ENCODE data around the gene ERICH4. TPM values are rescaled to one million over a fixed set of nuclear protein-coding genes. Genes with fewer than 3 reads are reported as not detected.

The ERICH4 gene
- total RNA-seq, 1 experiment from 2014 or later: not detected

DNA sequence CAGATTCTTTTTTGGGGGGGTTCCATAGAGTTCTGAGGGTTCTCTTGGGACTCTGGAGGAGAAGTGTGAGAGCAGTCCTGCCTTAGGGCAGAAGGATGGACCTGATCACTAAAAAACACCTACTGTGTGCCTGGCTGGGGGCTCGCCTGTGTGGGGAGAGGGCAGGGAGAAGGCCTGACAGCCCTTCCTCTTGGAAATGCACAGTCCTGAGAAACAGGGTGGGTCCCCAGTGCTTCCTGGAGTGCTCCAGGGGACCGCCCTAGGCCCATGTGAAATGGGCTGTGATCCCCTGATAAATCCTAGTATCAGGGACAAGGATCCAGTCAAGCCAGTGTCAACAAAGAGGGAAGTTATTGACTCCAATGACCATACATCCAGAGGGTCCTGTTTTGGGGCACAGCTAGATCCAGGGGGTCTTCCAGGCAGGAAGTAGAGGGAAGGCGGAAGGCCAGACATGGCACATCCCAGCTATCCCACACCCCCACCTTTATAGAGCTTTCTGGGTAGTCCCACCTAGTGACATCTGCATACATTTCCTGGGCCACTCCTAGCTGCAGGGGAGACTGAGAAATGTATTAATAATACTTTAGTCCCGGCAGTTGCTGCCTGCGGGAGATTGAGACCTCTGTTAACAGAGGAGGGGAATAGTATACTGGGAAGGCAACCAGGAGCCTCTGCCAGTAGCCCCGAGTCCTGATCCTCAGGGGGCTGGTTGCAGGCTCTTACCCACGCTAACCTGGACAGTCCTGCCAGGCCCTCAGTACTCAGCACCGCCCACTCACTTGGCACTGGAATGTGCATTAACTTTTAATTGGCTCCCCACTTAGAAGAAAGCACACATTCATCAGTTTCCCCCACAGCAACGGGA lies 31.6 kb upstream of the ERICH4 start:
- no peak for DNase-seq (ENCODE audit: low read depth, low spot score)
- in situ Hi-C loops (cut with HindIII; ENCODE audit: low pct_unique_long_range_greater_than_20kb, low sequenced_read_pairs): no loop called here

DNA sequence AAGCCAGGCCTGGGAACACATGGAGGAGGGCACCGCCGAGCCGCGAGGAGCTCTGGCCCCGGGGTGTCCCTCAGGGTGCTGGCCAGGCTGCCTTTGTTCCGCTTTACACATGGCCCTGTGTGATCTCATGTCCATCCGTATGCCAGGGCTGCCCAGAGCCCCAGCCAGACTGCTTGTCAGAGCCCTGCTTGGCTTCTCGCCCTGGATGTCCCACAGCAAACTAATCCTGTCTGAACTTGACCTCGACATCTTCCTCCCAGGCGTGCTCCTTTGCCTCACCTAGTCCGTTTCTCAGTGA lies 31.0 kb upstream of the ERICH4 start:
- no peak for DNase-seq (ENCODE audit: low read depth, low spot score)
- in situ Hi-C loops (cut with HindIII; ENCODE audit: low pct_unique_long_range_greater_than_20kb, low sequenced_read_pairs): no loop called here

DNA sequence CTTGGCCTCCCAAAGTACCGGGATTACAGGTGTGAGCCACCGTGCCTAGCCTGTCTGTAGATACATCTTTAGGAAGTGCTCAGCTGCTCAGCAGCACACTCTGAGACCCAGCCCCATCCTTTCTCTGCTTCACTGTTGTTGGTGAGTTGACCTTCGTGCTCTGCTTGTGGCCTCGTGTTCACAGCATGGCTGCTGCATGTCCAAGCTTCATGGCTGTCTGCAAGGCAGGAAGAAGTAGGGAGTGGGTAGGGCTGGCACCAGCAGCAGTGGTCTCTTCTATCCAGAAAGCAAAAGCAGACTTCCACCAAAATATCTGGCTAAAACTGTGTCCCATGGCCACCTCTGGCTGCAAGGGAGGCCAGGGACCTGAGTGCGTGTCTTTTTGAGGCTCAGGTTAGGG lies 30.0 kb upstream of the ERICH4 start:
- no peak for DNase-seq (ENCODE audit: low read depth, low spot score)
- in situ Hi-C loops (cut with HindIII; ENCODE audit: low pct_unique_long_range_greater_than_20kb, low sequenced_read_pairs): no loop called here

DNA sequence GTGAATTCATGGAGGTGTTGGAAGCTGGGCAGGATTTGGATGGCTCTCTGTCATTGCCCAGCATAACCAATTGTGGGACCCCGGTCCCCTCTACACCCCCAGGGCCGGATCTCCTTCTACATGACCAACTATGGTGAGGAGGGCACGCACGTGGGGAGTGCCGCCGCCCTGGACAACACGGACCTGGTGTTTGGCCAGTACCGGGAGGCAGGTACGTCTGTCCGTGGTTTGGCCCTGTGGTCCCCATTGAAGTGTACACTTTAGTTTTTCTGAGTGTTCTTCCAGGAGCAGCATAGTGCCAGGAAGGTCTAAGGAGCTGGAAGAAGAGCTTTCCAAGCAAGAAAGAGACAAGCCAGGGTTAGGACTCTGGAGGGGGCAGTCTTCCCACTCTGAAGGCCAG lies 29.0 kb upstream of the ERICH4 start:
- in situ Hi-C loops (cut with HindIII; ENCODE audit: low pct_unique_long_range_greater_than_20kb, low sequenced_read_pairs): no loop called here
- no peak for DNase-seq (ENCODE audit: low read depth, low spot score)

DNA sequence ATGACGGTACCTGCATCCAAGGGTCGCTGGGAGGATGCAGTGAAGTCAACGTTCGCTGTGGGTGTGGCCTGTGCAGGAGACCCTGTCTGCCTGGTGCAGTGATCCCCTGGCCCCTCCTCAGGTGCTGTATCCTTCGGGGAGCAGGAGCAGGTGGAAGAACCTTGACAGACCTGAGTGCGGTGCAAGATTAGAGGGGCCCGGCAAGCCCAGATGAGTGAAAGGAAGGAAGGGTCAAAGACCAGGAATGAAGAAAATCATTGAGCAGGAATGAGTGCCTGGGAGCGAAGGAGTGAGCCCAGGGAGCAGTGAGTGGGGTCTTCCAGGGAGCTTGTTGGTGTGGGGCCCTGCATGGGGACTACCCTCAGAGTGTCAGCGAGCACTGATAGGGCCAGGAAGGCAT lies 28.5 kb upstream of the ERICH4 start:
- in situ Hi-C loops (cut with HindIII; ENCODE audit: low pct_unique_long_range_greater_than_20kb, low sequenced_read_pairs): no loop called here
- DNase-seq (ENCODE audit: low read depth, low spot score): no peak

DNA sequence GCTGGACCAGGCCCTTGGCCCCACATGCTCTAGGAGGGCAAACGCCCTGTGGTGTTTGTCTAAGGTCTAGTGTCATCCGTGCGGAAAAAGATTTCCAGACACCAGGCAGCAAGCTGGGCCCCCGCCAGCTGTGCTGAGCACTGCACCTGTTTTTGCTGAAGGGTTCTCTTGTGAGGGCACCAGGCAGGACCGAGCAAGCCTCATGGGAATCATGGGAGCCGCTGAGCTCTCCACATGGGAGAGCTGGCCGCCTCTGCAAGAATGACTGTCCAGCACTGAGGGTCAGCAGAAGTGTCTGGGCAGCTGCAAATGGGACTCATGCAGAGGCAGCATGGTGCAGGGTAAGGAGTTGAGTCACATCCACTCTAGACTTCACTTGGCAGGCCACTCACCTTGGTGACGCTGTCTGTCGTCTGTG lies 27.8 kb upstream of the ERICH4 start:
- no peak for DNase-seq (ENCODE audit: low read depth, low spot score)

DNA sequence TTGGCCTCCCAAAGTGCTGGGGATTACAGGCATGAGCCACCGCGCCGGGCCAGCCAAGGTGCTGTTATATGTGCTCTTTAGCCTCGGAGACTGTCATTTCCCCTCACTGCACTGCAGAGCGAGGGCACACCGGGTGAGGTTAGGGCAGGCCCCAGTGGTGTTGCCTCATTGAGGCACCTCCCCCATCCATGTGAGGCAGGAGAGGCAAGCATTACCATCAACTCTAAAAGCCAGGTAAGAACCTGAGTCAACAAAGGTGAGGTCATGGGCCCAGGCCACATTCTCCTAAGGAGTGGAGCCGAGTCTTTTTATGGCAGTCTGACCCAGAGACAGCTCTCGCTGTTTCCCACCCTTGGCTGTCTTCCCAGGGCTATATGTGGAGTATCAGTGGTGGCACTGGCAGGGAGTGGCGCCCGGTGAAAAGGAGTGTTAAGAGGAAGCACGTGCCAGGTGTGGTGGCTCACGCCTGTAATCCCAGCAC lies 26.7 kb upstream of the ERICH4 start:
- in situ Hi-C loops (cut with HindIII; ENCODE audit: low pct_unique_long_range_greater_than_20kb, low sequenced_read_pairs): no loop called here
- DNase-seq (ENCODE audit: low read depth, low spot score): no peak

More for the DNA sequence above, 27.8 kb upstream of the ERICH4 start:
- in situ Hi-C loops (cut with HindIII; ENCODE audit: low pct_unique_long_range_greater_than_20kb, low sequenced_read_pairs): no loop called here

DNA sequence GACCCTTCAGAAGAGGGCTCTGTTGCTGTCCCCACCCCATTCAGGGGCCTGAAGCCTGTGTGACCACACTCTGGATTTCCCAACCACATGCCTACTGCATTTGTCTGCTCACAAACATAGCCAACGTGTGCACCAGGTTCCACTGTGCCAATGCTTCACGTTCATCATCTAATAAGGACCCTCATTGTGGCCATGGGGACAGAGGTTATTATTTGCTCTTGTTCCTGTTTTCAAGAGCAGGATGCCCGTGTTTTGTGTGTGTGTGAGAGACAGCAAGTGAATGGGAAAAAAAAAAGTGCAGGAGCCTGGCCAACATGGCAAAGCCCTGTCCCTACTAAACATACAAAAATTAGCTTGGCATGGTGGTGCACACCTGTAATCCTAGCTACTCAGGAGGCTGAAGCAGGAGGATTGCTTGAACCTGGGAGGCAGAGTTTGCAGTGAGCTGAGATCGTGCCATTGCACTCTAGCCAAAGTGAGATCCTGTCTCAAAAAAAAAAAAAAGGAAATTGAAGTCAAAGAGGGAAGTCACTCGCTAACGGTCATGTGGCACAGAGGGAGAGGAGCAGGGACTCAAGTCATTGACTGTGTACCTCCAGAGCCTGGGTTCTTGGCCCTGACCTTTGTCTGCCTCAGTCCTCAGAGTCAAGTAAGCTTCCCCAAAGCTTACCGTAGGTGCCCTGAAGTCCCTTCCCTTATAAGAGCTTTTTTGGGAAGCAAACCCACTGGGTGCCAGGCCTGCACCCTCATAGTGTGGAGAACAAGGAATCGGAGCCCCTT lies 22.7 kb upstream of the ERICH4 start:
- in situ Hi-C loops (cut with HindIII; ENCODE audit: low pct_unique_long_range_greater_than_20kb, low sequenced_read_pairs): no loop called here
- DNase-seq (ENCODE audit: low read depth, low spot score): no peak

DNA sequence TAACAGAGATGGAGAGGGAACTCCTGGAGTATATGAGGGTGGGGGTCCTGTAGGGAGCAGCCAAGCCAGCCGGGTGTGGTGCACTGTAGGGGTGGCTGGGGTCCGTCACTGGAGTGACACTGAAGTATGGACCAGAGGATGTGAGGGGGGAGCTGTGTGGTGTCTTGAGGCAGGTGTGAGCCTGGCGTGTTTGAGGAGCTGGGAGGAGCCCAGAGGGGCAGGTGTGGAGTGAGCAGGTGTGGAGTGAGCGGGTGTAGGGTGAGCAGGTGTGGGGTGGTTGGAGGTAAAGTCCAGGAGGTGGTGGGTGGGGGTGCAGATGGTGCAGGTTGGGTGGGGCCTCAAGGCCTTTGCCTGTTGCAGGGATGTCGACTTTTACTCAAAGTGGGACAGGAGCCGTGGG lies 21.6 kb upstream of the ERICH4 start:
- no peak for DNase-seq (ENCODE audit: low read depth, low spot score)
- in situ Hi-C loops (cut with HindIII; ENCODE audit: low pct_unique_long_range_greater_than_20kb, low sequenced_read_pairs): no loop called here

DNA sequence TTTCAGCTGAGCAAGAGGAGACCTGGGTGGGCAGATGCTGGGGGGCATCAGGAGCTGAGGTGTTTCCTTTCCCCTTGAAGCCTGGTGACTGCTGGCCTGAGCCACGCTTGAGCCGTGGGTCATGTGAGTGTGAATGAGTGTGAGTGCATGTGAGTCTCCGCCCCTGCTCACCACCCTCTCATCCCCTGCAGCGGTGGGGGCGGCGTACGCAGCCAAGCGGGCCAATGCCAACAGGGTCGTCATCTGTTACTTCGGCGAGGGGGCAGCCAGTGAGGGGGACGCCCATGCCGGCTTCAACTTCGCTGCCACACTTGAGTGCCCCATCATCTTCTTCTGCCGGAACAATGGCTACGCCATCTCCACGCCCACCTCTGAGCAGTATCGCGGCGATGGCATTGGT lies 21.0 kb upstream of the ERICH4 start:
- in situ Hi-C loops (cut with HindIII; ENCODE audit: low pct_unique_long_range_greater_than_20kb, low sequenced_read_pairs): no loop called here
- DNase-seq (ENCODE audit: low read depth, low spot score): no peak

DNA sequence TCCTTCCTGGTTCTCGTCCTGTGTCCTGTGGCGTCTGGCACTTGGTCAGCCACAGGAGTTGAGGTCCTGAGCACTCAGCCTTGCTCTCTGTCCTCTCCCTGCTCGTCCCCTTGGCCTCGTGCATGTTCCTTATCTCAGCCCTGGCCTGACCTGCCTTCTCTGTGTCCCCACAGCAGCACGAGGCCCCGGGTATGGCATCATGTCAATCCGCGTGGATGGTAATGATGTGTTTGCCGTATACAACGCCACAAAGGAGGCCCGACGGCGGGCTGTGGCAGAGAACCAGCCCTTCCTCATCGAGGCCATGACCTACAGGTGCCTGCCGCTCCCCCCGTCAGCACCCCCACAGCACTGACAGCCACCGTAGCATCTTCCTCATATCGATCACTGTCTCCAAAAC lies 20.5 kb upstream of the ERICH4 start:
- in situ Hi-C loops (cut with HindIII; ENCODE audit: low pct_unique_long_range_greater_than_20kb, low sequenced_read_pairs): no loop called here
- DNase-seq (ENCODE audit: low read depth, low spot score): no peak

DNA sequence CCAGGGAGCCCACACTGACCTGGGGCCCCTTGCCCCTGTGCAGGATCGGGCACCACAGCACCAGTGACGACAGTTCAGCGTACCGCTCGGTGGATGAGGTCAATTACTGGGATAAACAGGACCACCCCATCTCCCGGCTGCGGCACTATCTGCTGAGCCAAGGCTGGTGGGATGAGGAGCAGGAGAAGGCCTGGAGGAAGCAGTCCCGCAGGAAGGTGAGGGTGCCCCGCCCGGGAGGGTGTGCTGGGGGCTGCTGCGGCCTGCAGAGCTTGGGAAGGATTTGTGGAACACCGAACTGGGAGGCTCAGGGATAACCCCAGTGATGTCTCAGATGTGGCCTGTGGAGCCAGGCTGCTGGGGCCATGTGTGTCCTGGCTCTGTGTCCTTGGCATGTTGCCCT lies 20.0 kb upstream of the ERICH4 start:
- no peak for DNase-seq (ENCODE audit: low read depth, low spot score)
- in situ Hi-C loops (cut with HindIII; ENCODE audit: low pct_unique_long_range_greater_than_20kb, low sequenced_read_pairs): no loop called here

DNA sequence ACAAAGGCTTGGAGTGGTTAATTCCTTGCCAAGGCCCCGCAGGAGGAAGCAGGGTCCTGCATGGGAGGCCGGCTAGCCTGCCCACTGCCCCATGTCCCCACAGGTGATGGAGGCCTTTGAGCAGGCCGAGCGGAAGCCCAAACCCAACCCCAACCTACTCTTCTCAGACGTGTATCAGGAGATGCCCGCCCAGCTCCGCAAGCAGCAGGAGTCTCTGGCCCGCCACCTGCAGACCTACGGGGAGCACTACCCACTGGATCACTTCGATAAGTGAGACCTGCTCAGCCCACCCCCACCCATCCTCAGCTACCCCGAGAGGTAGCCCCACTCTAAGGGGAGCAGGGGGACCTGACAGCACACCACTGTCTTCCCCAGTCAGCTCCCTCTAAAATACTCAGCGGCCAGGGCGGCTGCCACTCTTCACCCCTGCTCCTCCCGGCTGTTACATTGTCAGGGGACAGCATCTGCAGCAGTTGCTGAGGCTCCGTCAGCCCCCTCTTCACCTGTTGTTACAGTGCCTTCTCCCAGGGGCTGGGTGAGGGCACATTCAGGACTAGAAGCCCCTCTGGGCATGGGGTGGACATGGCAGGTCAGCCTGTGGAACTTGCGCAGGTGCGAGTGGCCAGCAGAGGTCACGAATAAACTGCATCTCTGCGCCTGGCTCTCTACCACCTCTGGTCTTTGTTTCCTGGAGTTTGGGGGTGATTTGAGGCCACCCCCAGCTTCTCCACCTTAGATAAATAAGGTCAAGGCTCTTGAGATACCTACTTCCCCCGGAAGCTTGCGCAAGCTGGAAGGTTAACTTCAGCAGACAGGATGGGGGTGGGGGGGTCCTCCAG lies 18.4 kb upstream of the ERICH4 start:
- DNase-seq (ENCODE audit: low read depth, low spot score): no peak
- in situ Hi-C loops (cut with HindIII; ENCODE audit: low pct_unique_long_range_greater_than_20kb, low sequenced_read_pairs): no loop called here

DNA sequence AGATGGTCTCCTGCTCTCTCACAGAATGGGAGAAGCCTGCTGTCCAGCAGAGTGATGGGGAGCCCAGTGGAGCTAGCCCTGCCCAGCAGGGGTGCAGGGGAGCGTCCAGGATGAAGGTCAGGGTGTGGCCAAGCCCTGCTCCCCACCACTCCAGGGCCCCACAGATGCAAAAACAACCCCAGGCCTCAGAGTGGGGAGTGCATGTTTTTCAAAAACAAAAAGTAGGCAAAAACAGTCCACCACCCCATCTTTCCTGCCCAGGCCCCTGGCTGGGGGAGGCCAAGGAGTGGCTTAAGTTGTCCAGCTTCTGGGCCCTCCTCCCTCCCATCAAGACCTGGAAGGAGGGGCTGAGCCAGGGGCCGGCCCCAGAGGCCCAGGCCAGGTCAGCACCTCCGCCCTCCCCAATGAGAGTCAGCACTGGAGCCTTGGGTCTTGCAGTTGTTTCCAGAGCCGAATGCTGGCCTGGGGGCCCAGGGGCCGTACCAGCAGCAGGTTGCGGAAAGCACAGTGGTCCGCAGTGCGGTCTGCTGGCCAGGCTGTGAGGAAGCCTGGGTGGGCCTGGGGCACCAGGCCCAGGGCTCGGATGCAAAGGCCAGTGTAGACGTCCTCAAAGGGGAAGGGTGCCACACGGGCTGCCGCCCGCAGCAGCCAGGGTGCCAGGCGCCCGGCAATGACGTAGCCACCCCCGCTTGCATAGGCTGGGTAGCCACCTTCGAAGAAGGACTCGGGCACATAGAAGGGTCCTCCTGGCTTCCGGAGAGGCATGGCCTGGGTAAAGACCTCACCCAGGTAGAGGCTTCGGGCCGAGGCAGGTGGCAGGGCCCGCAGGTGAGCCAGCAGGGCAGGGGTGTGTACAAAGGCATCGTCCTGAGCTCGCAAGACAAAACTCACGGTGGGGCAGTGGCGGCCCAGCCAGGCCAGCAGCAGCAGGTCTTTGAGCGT lies 17.5 kb upstream of the ERICH4 start:
- in situ Hi-C loops (cut with HindIII; ENCODE audit: low pct_unique_long_range_greater_than_20kb, low sequenced_read_pairs): no loop called here
- DNase-seq (ENCODE audit: low read depth, low spot score): no peak

DNA sequence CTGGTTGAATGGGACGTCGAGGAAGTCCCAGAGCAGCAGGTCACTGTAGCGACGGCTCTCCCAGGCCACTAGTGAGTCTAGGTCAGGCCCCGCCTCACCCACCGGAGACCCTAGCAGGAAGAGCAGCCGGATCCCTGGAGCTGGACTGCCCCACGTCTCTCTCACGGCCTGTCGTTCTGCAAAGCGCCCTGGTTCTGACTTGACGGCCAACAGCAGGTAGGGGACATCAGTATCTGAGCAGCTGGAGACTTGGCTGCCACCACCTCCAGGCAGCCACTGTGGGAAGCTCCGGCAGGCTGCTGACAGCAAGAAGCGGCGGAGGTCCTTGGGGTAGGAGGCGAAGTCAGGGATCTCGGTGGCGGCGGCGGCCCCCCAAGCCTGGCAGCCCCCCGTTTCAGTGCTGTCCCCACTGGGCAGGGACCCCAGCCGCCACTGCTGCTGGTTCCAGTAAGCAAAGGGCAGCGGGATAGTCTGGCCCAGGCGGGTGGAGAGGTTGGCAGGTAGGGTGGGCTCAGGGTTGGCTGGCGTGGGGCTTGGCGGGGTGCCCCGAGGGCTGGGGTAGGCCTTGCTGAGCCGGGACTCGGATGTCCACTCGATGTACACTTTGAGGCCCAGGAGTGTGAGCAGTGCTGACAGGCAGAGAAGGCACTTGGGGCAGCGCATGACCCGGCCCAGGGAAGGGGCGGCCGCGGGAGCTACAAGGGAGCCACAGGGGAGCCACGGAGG lies 16.7 kb upstream of the ERICH4 start:
- DNase-seq (ENCODE audit: low read depth, low spot score): no peak
- in situ Hi-C loops (cut with HindIII; ENCODE audit: low pct_unique_long_range_greater_than_20kb, low sequenced_read_pairs): no loop called here

DNA sequence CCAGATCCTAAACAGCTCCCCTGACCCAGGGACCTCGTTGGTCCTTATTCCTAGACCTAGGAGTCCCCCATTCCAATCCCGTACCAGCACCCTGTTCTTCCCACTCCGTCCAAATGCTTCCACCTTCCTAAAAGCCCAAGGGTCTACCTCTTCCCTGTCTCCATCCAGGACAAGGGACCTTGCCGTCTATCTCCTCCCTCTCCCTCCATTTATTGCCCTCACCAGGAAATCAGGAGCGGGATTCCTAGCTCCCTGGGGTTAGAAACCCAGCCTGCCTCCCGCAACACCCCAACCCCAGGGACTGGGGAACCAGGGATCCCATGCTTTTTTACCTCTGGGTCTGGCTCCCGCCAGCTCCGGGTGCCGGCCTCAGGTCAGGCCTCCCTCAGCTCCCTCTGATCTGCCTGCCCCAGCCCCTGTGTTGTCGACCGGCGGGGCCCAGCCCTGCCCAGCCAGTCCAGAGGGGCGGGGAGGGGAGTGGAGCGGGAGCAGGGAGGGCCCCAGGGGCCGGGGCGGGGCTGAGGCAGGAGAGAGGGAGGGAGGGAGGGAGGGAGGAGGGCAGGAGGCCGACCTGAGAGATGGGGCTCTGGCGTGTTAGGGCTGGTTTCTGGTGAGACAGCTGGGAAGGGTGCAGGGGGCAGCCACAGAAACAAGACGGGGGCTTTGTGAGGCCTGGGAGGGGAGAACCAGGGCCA lies 15.9 kb upstream of the ERICH4 start, which contains the start of gene B3GNT8:
B3GNT8 (minus strand) TSS at position 423 of the 695 bp plus-strand sequence. CDS start 596 bp downstream, outside the sequence.
- no peak for DNase-seq (ENCODE audit: low read depth, low spot score)
- in situ Hi-C loops (cut with HindIII; ENCODE audit: low pct_unique_long_range_greater_than_20kb, low sequenced_read_pairs): no loop called here

All from SK-MEL-5 (cell line).